ENCODE results near the gene SCYL2. TPM values are rescaled to one million over a fixed set of nuclear protein-coding genes. Genes with fewer than 3 reads are reported as not detected.

Gene SCYL2
- 66.9 and 74.2 TPM in 2 replicates for total RNA-seq

DNA sequence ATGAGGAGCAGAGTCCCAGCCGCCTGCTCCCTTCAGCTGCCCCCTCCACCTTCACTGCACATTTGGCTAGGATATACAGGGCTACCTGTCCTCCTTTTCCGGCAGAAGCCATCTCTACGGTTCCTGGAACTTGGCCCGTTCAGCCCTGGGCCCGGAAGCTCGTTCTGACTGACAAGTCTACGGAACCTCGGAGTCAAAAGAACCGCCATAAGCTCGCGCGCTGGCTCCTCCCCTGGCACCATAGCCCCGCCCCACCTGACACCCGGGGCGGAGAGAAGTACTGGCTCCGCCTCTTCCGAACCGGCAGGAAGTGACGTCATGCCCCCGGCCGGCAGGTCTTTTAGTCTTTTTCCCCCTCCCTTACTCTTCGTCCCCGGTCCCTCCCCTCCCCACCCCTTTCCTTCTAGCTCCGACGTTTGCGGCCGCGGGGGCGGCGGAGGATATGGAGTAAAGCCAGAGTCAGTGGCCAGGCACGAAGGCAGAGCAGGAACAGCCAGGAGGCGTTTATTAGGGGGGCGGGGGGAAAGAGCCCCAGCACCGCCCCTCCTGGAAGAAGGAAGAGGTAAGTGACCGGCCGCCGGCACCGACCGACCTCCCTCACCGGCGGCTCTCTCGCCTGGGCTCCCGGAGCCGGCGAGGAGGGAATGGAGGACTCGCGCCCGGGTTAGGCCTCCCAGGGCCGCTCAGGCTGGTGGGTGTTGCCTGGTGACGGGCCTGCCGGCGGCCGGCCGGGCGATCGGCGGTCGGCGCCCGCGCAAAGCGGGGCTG is at the start of gene SCYL2, which contains the start of gene DEPDC4:
SCYL2 (plus strand) TSS at position 343 of the 768 bp plus-strand sequence. CDS start 15,794 bp downstream, outside the sequence.
DEPDC4 (minus strand) TSS at position 245 of the 768 bp plus-strand sequence; CDS start at position 242, 3 bp downstream.

DNA sequence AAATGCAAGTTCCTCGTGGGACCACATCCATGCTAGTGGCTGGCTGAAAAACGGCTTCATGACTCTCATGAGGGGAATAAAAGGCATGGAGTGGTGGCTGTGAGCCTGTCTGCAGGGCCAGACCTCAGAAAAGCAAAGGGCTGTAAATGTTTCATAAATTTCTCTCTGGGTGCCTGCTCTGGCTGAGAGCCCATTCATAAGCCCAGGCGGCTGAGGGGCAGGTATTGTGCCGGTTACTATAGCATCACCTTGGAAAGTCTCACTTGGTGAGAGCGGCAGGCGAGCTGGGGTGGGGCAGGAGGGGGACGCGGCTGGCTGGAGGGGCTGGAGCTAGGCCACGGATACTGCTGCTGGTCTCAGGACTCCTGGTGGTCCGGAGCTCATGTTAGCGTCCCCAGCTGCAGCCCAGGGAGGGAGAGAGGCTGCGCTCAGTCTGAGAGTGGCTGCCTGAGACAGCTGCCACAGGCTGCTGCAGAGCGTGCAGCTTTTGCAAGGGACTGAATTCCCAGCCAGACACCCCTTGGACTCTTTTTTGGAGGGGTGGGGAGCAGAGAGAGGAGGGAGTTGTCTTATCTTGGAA is 89.8 kb downstream of the SCYL2 start, which contains the start of gene SLC17A8:
SLC17A8 (plus strand) TSS at position 431 of the 580 bp plus-strand sequence. CDS start 318 bp downstream, outside the sequence.

Small RNA genes lying within 50 kb of the gene (small RNA-seq; reads per million reads assigned to genes)
- gene RF00019 = not detected

Other genes with a start within 250 kb of the SCYL2 start
- 73.8 and 81.8 TPM in 2 replicates for gene BLTP3B, start 124.3 kb upstream of the SCYL2 start, total RNA-seq
- 20.3 and 37.9 TPM in 2 replicates for gene ACTR6, start 66.4 kb upstream of the SCYL2 start, total RNA-seq
- 1.7 and 2.5 TPM in 2 replicates for gene DEPDC4, start 98 bp upstream of the SCYL2 start, total RNA-seq
- gene SLC17A8, start 89.9 kb downstream of the SCYL2 start, total RNA-seq = not detected in 2 replicates
- gene NR1H4, start 206.7 kb downstream of the SCYL2 start, total RNA-seq = not detected in 2 replicates

Data from articular chondrocyte of knee joint (primary cell).